HG02885 (cell line): ENCODE measurements around the gene MUC5B.
"Not testable (repeated sequence)": the region's sequence is repeated elsewhere in the genome, so short reads cannot be mapped to it uniquely, and the experiment has no call there.

Experiments
- ATAC-seq: cut with Tn5 transposase; IDR thresholded peaks from one replicate; pipeline ENCODE4 v1.9.1; 2021; ENCODE audit warnings: mild to moderate bottlenecking; ENCODE audit not compliant: unreplicated experiment, poor library complexity

MUC5B gene

DNA sequence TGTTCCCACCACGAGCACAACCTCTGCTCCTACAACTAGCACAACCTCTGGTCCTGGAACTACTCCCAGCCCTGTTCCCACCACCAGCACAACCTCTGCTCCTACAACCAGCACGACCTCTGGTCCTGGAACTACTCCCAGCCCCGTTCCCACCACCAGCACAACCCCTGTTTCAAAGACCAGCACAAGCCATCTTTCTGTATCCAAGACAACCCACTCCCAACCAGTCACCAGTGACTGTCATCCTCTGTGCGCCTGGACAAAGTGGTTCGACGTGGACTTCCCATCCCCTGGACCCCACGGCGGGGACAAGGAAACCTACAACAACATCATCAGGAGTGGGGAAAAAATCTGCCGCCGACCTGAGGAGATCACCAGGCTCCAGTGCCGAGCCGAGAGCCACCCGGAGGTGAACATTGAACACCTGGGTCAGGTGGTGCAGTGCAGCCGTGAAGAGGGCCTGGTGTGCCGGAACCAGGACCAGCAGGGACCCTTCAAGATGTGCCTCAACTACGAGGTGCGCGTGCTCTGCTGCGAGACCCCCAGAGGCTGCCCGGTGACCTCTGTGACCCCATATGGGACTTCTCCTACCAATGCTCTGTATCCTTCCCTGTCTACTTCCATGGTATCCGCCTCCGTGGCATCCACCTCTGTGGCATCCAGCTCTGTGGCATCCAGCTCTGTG lies 30.9 kb upstream of the MUC5B start:
- ATAC-seq, result not testable (repeated sequence)

DNA sequence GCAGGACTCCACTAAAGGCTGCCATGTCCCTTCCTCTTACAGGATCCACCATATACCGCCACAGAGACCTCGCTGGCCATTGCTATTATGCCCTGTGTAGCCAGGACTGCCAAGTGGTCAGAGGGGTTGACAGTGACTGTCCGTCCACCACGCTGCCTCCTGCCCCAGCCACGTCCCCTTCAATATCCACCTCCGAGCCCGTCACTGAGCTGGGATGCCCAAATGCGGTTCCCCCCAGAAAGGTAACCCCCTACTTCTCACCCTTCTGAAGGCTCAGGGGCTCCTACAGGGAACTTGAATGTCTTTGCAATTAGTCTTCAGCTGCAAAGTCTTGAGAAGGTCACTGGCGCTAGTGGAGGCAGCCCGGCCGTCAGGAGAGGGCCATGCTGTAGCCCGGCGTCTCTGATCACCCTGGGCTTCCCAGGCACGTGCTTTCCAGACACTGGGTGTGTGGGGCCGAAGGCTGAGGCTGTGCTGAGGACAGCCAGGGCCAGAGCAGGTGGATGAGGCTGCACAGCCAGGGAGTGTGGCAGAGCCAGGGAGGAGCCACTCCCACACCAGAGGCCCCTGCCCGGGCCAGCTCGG lies 30.0 kb upstream of the MUC5B start:
- ATAC-seq, result no peak

GRCh38 chr11:1193326-1194230 lies 29.3 kb upstream of the MUC5B start:
- ATAC-seq, result no peak

DNA sequence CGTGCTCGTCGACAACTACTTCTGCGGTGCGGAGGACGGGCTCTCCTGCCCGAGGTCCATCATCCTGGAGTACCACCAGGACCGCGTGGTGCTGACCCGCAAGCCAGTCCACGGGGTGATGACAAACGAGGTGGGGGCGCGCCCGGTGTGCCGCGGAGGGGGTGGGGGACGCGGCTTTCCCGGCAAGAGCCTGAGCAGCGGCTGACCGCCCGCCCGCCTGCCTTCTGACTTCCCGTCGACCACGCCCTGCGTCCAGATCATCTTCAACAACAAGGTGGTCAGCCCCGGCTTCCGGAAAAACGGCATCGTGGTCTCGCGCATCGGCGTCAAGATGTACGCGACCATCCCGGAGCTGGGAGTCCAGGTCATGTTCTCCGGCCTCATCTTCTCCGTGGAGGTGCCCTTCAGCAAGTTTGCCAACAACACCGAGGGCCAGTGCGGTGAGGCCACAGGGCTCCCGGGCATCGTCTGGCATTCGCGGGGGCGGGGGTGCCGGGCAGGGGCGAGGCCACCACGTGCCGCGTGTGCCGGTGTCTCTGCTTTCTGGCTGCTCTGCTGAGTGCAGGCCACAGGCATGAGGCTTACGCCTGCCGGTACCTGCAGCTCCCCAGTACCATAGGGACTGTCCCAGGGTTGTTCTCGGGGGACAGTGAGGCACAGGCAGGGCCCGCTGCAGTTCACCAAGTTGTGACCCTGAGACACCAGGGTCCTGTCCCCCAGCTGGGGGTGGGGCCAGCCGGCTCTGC lies 28.5 kb upstream of the MUC5B start:
- ATAC-seq, result no peak

- no peak for ATAC-seq
These were observed 27.7 kb upstream of the MUC5B start for GRCh38 chr11:1194977-1195681.

- no peak for ATAC-seq
These were observed 27.0 kb upstream of the MUC5B start for GRCh38 chr11:1195682-1196515.

GRCh38 chr11:1196516-1197391 lies 26.1 kb upstream of the MUC5B start:
- ATAC-seq, result no peak

- no peak for ATAC-seq
These were observed 25.4 kb upstream of the MUC5B start for GRCh38 chr11:1197431-1197885.

DNA sequence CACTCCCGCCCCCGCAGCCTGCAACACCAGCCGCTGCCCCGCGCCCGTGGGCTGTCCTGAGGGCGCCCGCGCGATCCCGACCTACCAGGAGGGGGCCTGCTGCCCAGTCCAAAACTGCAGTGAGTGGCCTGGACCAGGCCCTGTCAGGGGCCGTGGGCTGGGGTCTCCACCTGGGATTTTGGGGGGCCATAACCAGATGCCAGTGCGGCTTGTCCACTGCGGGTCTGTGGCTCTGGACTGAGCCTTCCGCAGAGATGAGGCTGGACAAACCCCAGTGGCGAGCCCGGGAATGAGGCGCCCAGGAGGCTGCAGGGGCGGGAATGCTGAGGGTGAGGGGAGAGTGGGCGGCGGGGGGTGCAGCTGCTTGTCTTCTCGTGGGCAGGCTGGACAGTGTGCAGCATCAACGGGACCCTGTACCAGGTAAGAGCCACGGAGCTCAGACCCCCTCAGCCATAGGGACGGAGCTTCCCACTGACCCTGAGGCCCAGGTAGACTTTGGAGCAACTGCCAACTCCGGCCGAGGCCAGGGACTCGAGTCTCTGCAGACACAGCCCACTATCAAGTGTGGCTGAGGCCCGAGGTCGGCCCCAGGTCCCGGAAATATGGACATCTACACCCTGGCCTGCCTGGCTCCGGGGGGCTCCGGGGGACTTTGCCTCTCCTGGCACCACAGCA lies 24.8 kb upstream of the MUC5B start:
- no peak for ATAC-seq

DNA sequence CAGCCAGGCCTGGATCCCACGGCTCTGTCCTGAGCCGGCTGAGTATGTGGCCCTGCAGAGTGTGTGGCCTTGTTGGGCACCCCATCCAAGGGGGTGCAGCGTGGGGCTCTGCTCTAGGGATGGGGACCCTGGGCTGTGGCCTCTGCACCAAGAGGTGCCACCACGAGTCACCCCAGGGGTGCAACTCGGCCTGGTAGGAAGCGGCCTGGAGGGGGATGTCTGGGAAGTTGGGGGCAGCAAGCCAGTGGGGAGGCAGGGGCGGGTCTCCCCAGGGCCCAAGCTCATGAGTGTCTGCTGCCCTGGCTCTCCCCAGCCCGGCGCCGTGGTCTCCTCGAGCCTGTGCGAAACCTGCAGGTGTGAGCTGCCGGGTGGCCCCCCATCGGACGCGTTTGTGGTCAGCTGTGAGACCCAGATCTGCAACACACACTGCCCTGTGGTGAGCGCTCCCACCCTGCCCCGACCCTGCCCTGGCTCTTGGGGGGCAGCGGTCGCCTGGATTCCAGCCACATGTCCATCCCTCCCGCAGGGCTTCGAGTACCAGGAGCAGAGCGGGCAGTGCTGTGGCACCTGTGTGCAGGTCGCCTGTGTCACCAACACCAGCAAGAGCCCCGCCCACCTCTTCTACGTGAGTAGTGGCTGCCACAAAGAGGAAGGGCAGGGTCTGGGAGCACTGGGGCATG lies 24.2 kb upstream of the MUC5B start:
- no peak for ATAC-seq

DNA sequence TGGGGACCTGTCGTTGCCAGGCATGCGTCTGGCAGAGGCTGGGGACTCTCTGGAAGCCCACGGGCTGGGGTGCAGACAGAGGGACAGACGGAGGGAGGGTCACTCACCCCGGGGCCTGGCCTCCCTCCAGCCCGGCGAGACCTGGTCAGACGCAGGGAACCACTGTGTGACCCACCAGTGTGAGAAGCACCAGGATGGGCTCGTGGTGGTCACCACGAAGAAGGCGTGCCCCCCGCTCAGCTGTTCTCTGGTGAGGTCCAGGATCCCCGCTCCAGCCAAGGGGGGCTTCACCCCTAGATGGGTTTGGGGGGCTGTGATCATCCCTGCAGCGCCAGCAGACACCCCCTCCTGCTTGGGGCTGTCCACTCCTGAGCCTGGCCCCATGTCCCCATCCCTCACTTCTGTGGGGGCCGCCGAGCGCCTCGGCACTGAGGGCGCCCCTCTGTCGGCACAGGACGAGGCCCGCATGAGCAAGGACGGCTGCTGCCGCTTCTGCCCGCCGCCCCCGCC lies 23.6 kb upstream of the MUC5B start:
- ATAC-seq, result no peak

DNA sequence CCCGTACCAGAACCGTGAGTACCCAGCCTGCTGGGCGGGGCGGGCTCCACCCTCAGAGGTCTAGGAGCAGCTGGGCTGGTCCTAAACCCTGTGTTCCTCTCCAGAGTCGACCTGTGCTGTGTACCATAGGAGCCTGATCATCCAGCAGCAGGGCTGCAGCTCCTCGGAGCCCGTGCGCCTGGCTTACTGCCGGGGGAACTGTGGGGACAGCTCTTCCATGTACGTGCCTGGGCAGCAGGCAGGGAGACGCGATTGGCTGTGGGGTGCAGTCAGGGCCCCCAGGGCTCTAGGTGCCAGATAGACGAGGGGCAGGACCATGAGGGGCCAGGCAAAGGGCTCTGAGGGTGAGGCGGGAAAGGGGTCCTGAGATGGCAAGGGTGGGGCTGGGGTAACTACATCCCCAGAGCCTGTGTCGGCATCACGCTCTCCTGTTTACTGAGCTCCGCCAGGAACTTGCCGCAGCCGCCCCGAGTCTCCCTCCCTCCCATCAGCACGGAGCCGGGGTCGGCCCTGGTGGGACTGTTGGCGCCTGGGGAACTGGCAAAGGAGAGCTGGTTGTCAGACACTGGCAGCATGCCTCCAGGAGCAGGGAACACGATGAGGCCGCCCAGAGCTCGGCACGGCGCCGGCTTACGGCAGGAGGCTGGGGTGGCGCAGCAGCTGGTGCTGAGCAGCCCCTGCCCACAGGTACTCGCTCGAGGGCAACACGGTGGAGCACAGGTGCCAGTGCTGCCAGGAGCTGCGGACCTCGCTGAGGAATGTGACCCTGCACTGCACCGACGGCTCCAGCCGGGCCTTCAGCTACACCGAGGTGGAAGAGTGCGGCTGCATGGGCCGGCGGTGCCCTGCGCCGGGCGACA lies 22.9 kb upstream of the MUC5B start:
- no peak for ATAC-seq

GRCh38 chr11:1200611-1201191 lies 22.2 kb upstream of the MUC5B start:
- no peak for ATAC-seq

- ATAC-seq, result no peak
These were observed 21.3 kb upstream of the MUC5B start for GRCh38 chr11:1201395-1202153.
